HG02884 (cell line): Measurements from ENCODE around the gene TRIP13.
"Not testable (repeated sequence)": the region's sequence is repeated elsewhere in the genome, so short reads cannot be mapped to it uniquely, and the experiment has no call there.

Source experiments
- ATAC-seq: cut with Tn5 transposase; IDR thresholded peaks from one replicate; pipeline ENCODE4 v1.9.1; 2021; ENCODE audit warnings: mild to moderate bottlenecking, moderate library complexity; ENCODE audit not compliant: unreplicated experiment

The TRIP13 gene

GRCh38 chr5:892394-893136 is at the start of gene TRIP13, which contains the start of gene BRD9:
TRIP13 (plus strand) TSS chr5:892884; CDS start chr5:892999, 115 bp downstream.
BRD9 (minus strand) TSS chr5:892801; CDS start chr5:892657, 144 bp downstream.
- ATAC-seq: peak; percentile 94

DNA sequence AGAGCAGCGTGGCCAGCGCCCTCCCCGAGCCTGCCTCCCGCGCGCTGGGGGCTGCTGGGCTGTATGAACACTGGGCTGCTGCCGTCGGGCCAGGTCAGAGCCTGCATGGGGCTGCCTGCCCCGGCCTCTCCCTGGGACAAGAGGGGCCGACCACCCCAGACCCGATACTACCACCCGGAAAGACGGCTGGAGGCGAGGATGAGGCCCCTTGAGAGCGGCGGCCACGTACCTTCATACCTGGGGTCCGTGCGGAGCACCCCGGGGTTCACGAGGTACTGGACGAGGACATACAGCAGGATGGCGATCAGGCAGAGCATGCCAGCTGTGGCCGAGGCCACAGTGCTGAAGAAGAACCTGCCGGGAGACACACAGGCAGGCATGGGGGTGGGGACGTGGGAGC is 49.3 kb upstream of the TRIP13 start:
- ATAC-seq: not testable (repeated sequence)

GRCh38 chr5:843926-844325 is 48.8 kb upstream of the TRIP13 start:
- not testable (repeated sequence) for ATAC-seq

DNA sequence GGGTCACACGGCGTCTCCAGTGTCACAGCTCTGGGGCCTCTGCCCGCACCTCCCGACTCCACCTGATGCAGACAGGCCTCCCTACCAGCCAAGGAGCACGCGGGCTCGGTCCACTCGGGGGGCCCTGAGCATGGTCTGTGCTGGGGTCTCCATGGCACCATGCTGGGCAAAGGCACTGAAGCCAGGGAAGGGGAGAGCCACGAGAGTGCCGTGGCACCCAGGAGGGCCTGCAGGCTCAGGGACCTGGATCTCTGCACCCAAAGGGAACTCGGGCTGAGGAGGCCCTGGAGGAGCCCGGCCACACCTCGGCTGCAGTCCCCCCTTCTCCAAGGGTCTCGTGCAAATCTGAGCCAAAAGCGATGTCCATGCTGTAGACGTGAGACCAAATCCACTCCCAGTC is 48.3 kb upstream of the TRIP13 start:
- not testable (repeated sequence) for ATAC-seq

- not testable (repeated sequence) for ATAC-seq
Measured at GRCh38 chr5:845031-845675, 47.5 kb upstream of the TRIP13 start.

DNA sequence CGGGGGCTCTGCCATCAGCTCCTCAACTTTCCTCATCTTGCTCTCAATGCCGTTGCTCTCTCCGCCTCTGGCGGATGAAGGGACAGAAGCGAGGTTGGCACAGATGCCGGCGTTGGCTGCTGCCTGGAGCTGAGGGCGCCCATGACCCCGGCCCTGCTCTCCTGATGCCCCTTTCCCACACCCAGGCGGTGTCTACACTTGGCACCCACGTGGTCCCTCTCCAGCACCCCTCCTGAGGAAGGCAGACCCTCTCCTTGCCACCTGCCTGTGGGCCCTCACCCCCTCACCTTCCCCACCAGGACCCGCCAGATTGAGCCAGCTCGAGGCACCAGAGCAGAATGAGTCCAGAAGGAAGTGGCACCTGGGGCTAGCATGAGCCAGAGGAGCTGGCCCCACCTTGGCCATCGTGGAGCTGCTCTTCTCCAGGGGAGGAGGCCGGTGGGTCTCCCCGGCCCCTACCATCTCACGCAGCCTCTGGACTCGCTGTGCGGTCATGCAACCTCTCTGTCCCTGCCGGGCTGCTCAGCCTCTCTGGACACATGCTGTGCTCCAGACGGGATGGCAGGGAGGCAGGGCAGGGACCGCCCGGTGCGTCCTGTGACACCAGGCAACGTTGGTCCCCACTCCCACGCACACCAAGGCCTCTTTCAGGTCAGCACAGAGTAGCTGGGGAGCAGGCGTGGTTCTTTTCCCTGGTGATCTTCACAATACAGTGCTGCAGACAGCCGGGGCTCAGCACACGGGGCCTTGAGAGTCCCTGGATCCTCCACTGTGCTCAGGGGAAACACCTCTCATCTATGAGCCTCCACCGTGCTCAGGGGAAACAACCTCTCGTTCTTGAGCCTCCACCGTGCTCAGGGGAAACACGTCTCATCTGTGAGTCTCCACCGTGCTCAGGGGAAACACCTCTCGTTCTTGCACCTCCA is 46.7 kb upstream of the TRIP13 start:
- ATAC-seq: not testable (repeated sequence)

- not testable (repeated sequence) for ATAC-seq
Measured at GRCh38 chr5:846602-847091, 46.0 kb upstream of the TRIP13 start.

DNA sequence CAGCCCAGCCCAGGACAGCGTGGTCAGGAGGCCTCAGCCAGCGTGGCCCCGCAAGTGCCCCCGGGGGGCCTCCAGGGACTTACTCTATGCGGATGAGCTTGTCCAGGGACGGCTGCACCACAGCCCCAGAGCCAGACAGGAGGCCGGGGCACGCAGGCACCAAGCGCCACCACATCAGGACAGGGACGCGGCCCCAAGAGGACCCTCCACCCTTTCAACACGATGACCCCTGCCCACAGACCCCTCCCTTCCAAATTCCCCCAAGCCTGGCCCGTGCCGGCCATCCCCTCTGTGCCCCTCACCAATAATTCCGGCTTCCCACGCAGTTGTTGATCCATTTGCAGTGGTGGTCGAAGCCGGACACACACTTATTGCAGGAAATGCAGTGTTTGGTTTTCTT is 45.5 kb upstream of the TRIP13 start:
- not testable (repeated sequence) for ATAC-seq

DNA sequence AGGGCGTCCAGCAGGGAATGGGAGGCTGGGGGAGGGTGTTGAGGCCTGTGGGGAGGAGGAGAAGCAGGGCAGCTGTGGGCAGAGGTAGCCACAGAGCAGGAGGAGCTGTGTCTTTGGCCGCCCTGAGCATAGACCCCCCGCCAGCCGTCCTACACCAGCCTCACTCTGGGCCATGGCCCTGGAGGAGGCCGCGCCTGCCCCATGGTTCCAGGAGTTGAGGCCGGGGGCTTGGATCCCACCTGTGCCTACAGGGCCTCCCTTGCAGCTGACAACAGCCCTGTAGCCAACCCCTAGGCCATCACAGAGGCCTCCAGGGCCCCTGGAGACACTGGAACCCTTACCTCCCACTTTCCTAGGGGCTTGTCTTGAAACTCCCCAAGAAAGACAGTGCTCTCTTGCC is 44.9 kb upstream of the TRIP13 start:
- not testable (repeated sequence) for ATAC-seq

- no peak for ATAC-seq
Measured at GRCh38 chr5:848671-849111, 44.0 kb upstream of the TRIP13 start.

- ATAC-seq: no peak
Measured at GRCh38 chr5:849651-850301, 42.9 kb upstream of the TRIP13 start.

- no peak for ATAC-seq
Measured at GRCh38 chr5:850511-851006, 42.1 kb upstream of the TRIP13 start, which contains the start of gene ZDHHC11. ZDHHC11 (minus strand) TSS chr5:850986; CDS start chr5:850602, 384 bp downstream.

GRCh38 chr5:851076-851475 is 41.6 kb upstream of the TRIP13 start:
- no peak for ATAC-seq

GRCh38 chr5:851553-851952 is 41.1 kb upstream of the TRIP13 start:
- no peak for ATAC-seq

DNA sequence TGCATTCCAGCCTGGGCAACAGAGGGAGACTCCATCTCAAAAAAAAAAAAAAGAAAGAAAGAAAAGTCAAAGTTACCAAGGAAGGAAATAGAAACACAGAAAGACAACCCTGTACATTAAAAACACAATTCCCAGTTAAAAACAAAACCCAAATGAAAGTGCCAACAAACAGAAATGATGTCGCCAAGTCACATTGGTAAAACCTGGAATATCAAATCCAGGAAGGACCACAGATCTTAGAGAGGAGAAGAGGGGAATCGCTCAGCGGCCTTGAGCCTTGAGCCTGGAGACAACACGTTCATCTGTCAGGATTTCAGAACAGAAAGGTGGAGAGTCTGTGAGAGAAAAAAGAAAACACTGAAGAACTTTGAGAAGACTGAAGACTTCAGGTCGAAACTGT is 40.7 kb upstream of the TRIP13 start:
- ATAC-seq: no peak

DNA sequence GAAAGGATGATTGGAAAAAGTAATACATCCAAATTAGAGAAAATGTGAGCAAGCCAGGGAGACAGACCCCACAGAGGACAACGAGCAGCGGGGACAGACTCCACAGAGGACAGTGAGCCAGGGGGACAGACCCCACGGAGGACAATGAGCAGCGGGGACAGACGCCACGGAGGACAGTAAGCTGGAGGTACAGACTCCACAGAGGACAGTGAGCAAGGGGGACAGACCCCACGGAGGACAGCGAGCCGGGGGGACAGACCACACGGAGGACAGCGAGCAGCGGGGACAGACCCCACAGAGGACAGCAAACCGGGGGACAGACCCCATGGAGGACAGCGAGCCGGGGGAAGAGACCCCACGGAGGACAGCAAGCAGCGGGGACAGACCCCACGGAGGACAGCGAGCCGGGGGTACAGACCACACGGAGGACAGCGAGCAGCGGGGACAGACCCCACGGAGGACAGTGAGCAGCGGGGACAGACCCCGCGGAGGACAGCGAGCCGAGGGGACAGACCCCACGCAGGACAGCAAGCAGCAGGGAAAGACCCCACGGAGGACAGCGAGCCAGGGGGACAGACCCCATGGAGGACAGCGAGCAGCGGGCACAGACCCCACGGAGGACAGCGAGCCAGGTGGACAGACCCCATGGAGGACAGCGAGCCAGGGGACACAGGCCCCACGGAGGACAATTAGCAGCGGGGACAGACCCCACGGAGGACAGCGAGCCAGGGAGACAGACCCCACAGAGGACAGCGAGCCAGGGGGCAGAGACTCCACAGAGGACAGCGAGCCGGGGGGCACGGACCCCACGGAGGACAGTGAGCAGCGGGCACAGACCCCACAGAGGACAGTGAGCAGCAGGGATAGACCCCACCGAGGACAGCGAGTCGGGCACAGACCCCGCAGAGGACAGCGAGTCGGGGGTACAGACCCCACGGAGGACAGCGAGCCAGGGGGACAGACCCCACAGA is 40.0 kb upstream of the TRIP13 start:
- no peak for ATAC-seq

DNA sequence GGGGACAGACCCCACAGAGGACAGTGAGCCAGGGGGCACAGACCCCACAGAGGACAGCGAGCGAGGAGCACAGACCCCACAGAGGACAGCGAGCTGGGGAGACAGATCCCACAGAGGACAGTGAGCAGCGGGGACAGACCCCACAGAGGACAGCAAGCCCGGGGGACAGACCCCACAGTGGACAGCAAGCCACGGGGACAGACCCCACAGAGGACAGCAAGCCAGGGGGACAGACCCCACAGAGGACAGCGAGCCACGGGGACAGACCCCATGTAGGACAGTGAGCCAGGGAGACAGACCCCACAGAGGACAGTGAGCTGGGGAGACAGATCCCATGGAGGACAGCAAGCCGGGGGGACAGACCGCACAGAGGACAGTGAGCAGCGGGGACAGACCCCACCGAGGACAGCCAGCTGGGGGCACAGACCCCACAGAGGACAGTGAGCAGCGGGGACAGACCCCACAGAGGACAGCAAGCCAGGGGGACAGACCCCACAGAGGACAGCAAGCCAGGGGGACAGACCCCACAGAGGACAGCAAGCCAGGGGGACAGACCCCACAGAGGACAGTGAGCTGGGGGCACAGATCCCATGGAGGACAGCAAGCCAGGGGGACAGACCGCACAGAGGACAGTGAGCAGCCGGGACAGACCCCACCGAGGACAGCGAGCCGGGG is 39.1 kb upstream of the TRIP13 start:
- ATAC-seq: not testable (repeated sequence)

GRCh38 chr5:854217-854616 is 38.5 kb upstream of the TRIP13 start:
- ATAC-seq: no peak
